HCT116 (cell line): Measurements from ENCODE around the gene P4HA1. TPM values are rescaled to one million over a fixed set of nuclear protein-coding genes. Genes with fewer than 3 reads are reported as not detected.

Source experiments
- ATAC-seq: fragments of 200-7000 bp; cut with Tn5 transposase; 2 replicates; pipeline ENCODE4 v1.9.1; 2020; ENCODE audit warnings: mild to moderate bottlenecking, moderate library complexity
- BruUV-seq: library from RNA; stranded (reverse); fragments of 400-500 nt; replicated peaks from 2 replicates; lab custom pipeline; 2021; lab: Mats Ljungman, UMichigan
- CTCF ChIA-PET: fragments of 300-600 bp; sonication (Branson Sonifier 250); formaldehyde crosslinking; loops from one replicate; lab custom pipeline; 2021; ENCODE audit warnings: antibody characterized with exemption; lab: Charles Lee
- POLR2A ChIA-PET: fragments of 300-600, 350-600 bp; sonication (Branson Sonifier 250); formaldehyde crosslinking; loops from one replicate; lab custom pipeline; 2021; ENCODE audit warnings: antibody characterized with exemption; lab: Charles Lee
- RAD21 ChIA-PET, 2 experiments: fragments of 300-600 bp; sonication (Branson Sonifier 250); formaldehyde crosslinking; loops; one replicate each; lab custom pipeline; 2023; ENCODE audit warnings: low total read pairs in 2 of 2; ENCODE audit not compliant: uncharacterized antibody in 2 of 2, unreplicated experiment in 2 of 2, low non-redundant PET in 1 of 2; lab: Charles Lee
- DNase-seq: peaks from one replicate; pipeline ENCODE4 v3.0.0-alpha.2; 2010; ENCODE audit warnings: low read depth, low spot score
- H2AFZ ChIP-seq: fragments of 200-600 bp; shearing (Covaris generic), sonication (generic); 2 replicates; pipeline ENCODE4 v1.6.1; 2017; ENCODE audit warnings: low read depth, mixed run types, mixed read lengths, antibody characterized with exemption, low read length; ENCODE audit not compliant: poor library complexity, severe bottlenecking
- H3K27ac ChIP-seq: 2 replicates; pipeline ENCODE4 v1.5.1; 2012; ENCODE audit warnings: low read depth, low read length
- H3K27me3 ChIP-seq: fragments of 200-600 bp; sonication (generic); 2 replicates; pipeline ENCODE4 v1.6.1; 2016; ENCODE audit warnings: mixed run types, low read length, mixed read lengths; ENCODE audit not compliant: insufficient read depth
- H3K36me3 ChIP-seq, 2 experiments: fragments of 200-500 bp in 1 of 2; fragments of 200-600 bp in 1 of 2; sonication (Bioruptor generic) in 1 of 2; sonication (generic) in 1 of 2; 2 replicates each; pipeline versions ENCODE4 v1.5.1 to v1.6.1; 2014 to 2016; ENCODE audit warnings: low read length in 2 of 2, inconsistent platforms in 1 of 2, mixed read lengths in 1 of 2, mixed run types in 1 of 2; ENCODE audit not compliant: insufficient read depth in 2 of 2, control insufficient read depth in 1 of 2
- H3K4me1 ChIP-seq, 2 experiments: fragments of 200-600 bp in 1 of 2; sonication (generic) in 1 of 2; 2 replicates each; pipeline versions ENCODE4 v1.5.1 to v1.6.1; 2012 to 2017; ENCODE audit warnings: low read length in 2 of 2, inconsistent platforms in 1 of 2, mild to moderate bottlenecking in 1 of 2, mixed read lengths in 1 of 2, mixed run types in 1 of 2, moderate library complexity in 1 of 2; ENCODE audit not compliant: insufficient read depth in 2 of 2, control insufficient read depth in 1 of 2
- H3K4me2 ChIP-seq: fragments of 200-600 bp; sonication (generic); 2 replicates; pipeline ENCODE4 v1.6.1; 2017; ENCODE audit warnings: mixed run types, low read length, mixed read lengths
- H3K4me3 ChIP-seq, 2 experiments: fragments of 200-600 bp in 1 of 2; sonication (generic) in 1 of 2; replicated peaks in 1 of 2; 2 replicates each; pipeline ENCODE4 v1.5.1; 2011 to 2016; ENCODE audit warnings: low read length in 2 of 2, control low read depth in 1 of 2, low read depth in 1 of 2, mild to moderate bottlenecking in 1 of 2, mixed read lengths in 1 of 2, mixed run types in 1 of 2
- H3K79me2 ChIP-seq: fragments of 200-600 bp; sonication (generic); 2 replicates; pipeline ENCODE4 v1.6.1; 2017; ENCODE audit warnings: mild to moderate bottlenecking, mixed run types, low read length, moderate library complexity, mixed read lengths; ENCODE audit not compliant: insufficient read depth
- H3K9ac ChIP-seq: fragments of 200-600 bp; sonication (generic); 2 replicates; pipeline ENCODE4 v1.6.1; 2016; ENCODE audit warnings: low read length, mixed read lengths
- H3K9me2 ChIP-seq: fragments of 200-600 bp; sonication (generic), shearing (Covaris generic); 2 replicates; pipeline ENCODE4 v1.6.1; 2017; ENCODE audit warnings: mixed run types, mild to moderate bottlenecking, moderate library complexity; ENCODE audit not compliant: insufficient read depth
- H3K9me3 ChIP-seq, 2 experiments: fragments of 200-500 bp in 1 of 2; fragments of 200-600 bp in 1 of 2; sonication (Bioruptor generic) in 1 of 2; sonication (generic) in 1 of 2; 2 replicates each; pipeline ENCODE4 v1.6.1; 2014 to 2017; ENCODE audit warnings: low read length in 2 of 2, mixed read lengths in 2 of 2, inconsistent platforms in 1 of 2, low read depth in 1 of 2, mild to moderate bottlenecking in 1 of 2, mixed run types in 1 of 2, moderate library complexity in 1 of 2; ENCODE audit not compliant: control insufficient read depth in 1 of 2, insufficient read depth in 1 of 2
- H4K20me1 ChIP-seq: fragments of 200-600 bp; sonication (generic), shearing (Covaris generic); 2 replicates; pipeline ENCODE4 v1.6.1; 2017; ENCODE audit warnings: mixed run types, mild to moderate bottlenecking, moderate library complexity; ENCODE audit not compliant: insufficient read depth
- ATF3 ChIP-seq: IDR thresholded peaks from 2 replicates; pipeline ENCODE4 v1.6.1; 2012
- CBX3 ChIP-seq: IDR thresholded peaks from 2 replicates; pipeline ENCODE4 v1.6.1; 2012; ENCODE audit warnings: low read depth
- CTCF ChIP-seq, 3 experiments: fragments of 200-600 bp in 1 of 3; sonication (generic) in 1 of 3; IDR thresholded peaks in 2 of 3; conservative IDR thresholded peaks in 1 of 3; 2 replicates each; pipeline ENCODE4 v1.5.1; 2012 to 2017; ENCODE audit warnings: low read depth in 2 of 3, low read length in 2 of 3, antibody characterized with exemption in 1 of 3, borderline replicate concordance in 1 of 3, control low read depth in 1 of 3, mild to moderate bottlenecking in 1 of 3, mixed read lengths in 1 of 3, mixed run types in 1 of 3, moderate library complexity in 1 of 3; ENCODE audit not compliant: insufficient read depth in 1 of 3
- ELF1 ChIP-seq: IDR thresholded peaks from 2 replicates; pipeline ENCODE4 v1.6.1; 2012; ENCODE audit warnings: low read depth, borderline replicate concordance
- EZH2phosphoT487 ChIP-seq: fragments of 200-600 bp; IDR thresholded peaks from 2 replicates; pipeline ENCODE4 v1.6.1; 2018; ENCODE audit warnings: antibody characterized with exemption, borderline replicate concordance
- POLR2A ChIP-seq: IDR thresholded peaks from 2 replicates; pipeline ENCODE4 v1.7.0; 2011; ENCODE audit warnings: borderline replicate concordance; ENCODE audit not compliant: insufficient read depth, insufficient read length; ENCODE audit errors: extremely low read depth
- SP1 ChIP-seq: IDR thresholded peaks from 2 replicates; pipeline ENCODE4 v1.6.1; 2012; ENCODE audit warnings: low read depth
- ZNF274 ChIP-seq: fragments of 200-500 bp; sonication (Bioruptor generic); IDR thresholded peaks from 2 replicates; pipeline ENCODE4 v1.6.1; 2014; ENCODE audit warnings: mild to moderate bottlenecking, low read depth, low read length, inconsistent platforms
- intact Hi-C: fragments of 100-400 bp; cut with micrococcal nuclease; formaldehyde crosslinking; loops from 2 replicates; pipeline ENCODE4 v1.10.0; 2022
- total RNA-seq: library from RNA; stranded (reverse); gene quantifications from one replicate; pipeline ENCODE4 v1.2.1, GENCODE V29; 2021; ENCODE audit not compliant: unreplicated experiment

P4HA1 gene
- total RNA-seq, 1 experiment from 2014 or later: 49.7 TPM

- RAD21 ChIA-PET: no interaction called here
- Histone ChIP-seq H3K79me2 (peaks cover 88% of the 10 kb centered on the region), H3K4me2 (no peak overlapping the region), H3K4me1 (no peaks in the 10 kb centered on the region), H3K4me3 (no peak overlapping the region), H3K9me3 (no peaks in the 10 kb centered on the region), H3K27ac (no peak overlapping the region), H4K20me1 (no peaks in the 10 kb centered on the region; the same call in 1 of the 2 replicates), H3K27me3 (no peaks in the 10 kb centered on the region), H3K9me2 (no peaks in the 10 kb centered on the region), H3K9ac (no peak overlapping the region), H3K36me3 (0 out of 4 replicates have a peak, but pooled peaks cover 0 to 6% of the 10 kb centered on the region in 2 experiments), H2AFZ (no peak overlapping the region)
- POLR2A ChIA-PET: interaction anchor here (1.2 kb wide), 1 partner anchor 17 kb away, joined by 4 read pairs; the partner anchor contains the start of gene P4HA1
- no TSS peak for BruUV-seq
- ATAC-seq: no peak
- CTCF ChIA-PET: no interaction called here
- no peak for DNase-seq
- intact Hi-C loops: no loop called here
- TF ChIP-seq ATF3: no peak
- TF ChIP-seq CTCF (IDR thresholded peaks at IDR 0.05 in 2 of 3, conservative IDR thresholded peaks at IDR 0.05 in 1 of 3; ENCODE audit: borderline replicate concordance in 1 of 3, insufficient read depth in 1 of 3, low read depth in 2 of 3, low read length in 2 of 3): no peak
- TF ChIP-seq EZH2phosphoT487: no peak
- no peak for TF ChIP-seq POLR2A
- no peak for TF ChIP-seq ZNF274
- TF ChIP-seq SP1: no peak
- no peak for TF ChIP-seq ELF1
- TF ChIP-seq CBX3: no peak
- TF ChIP-seq, all 23 proteins: peak for 0
Measured at GRCh38 chr10:73079779-73080541, 16.7 kb downstream of the P4HA1 start.
